H1 (cell line): ENCODE data around the gene CPPED1. TPM values are rescaled to one million over a fixed set of nuclear protein-coding genes. Genes with fewer than 3 reads are reported as not detected.

ENCODE experiments used
- CTCF ChIA-PET: fragments of 300-600 bp; sonication (Branson Sonifier 250); formaldehyde crosslinking; loops from one replicate; lab custom pipeline; 2021; ENCODE audit not compliant: partially characterized antibody; lab: Charles Lee
- POLR2A ChIA-PET: fragments of 300-600 bp; sonication (Branson Sonifier 250); formaldehyde crosslinking; loops from one replicate; lab custom pipeline; 2021; ENCODE audit warnings: inconsistent platforms; ENCODE audit not compliant: partially characterized antibody; lab: Charles Lee
- DNase-seq, 2 experiments: peaks; one replicate each; pipeline versions ENCODE4 v3.0.0 to v3.0.0-alpha.2; 2010 to 2022; ENCODE audit warnings: low spot score in 2 of 2, low read depth in 1 of 2, mixed read lengths in 1 of 2
- FAIRE-seq: peaks from 2 replicates; lab custom pipeline; 2011; peaks lifted over from hg19 to GRCh38; lab: Jason Lieb, UNC
- H2AFZ ChIP-seq: 2 replicates; pipeline ENCODE4 v1.8.1; 2012; ENCODE audit warnings: low read length, inconsistent platforms
- H2AK5ac ChIP-seq: 2 replicates; pipeline ENCODE4 v1.6.1; 2013; ENCODE audit warnings: low read depth, low read length
- H2BK120ac ChIP-seq: replicated peaks from 2 replicates; pipeline ENCODE3; 2013; ENCODE audit warnings: low read depth, low read length, inconsistent platforms
- H2BK12ac ChIP-seq: 2 replicates; pipeline ENCODE4 v1.6.1; 2013; ENCODE audit warnings: low read depth, low read length
- H2BK15ac ChIP-seq: 2 replicates; pipeline ENCODE4 v1.6.1; 2013; ENCODE audit warnings: low read length
- H2BK20ac ChIP-seq: 2 replicates; pipeline ENCODE4 v1.6.1; 2013; ENCODE audit warnings: low read length
- H2BK5ac ChIP-seq: 2 replicates; pipeline ENCODE4 v1.6.1; 2013; ENCODE audit warnings: low read depth, low read length
- H3K14ac ChIP-seq: 2 replicates; pipeline ENCODE4 v1.6.1; 2013; ENCODE audit warnings: inconsistent platforms; ENCODE audit not compliant: insufficient read length
- H3K18ac ChIP-seq: 2 replicates; pipeline ENCODE4 v1.6.1; 2013; ENCODE audit warnings: low read length; ENCODE audit errors: extremely low read depth
- H3K23ac ChIP-seq: 2 replicates; pipeline ENCODE4 v1.6.1; 2013; ENCODE audit warnings: inconsistent platforms; ENCODE audit not compliant: insufficient read length
- H3K23me2 ChIP-seq: 2 replicates; pipeline ENCODE4 v1.6.1; 2013; ENCODE audit warnings: low read depth, low read length
- H3K27ac ChIP-seq: 2 replicates; pipeline ENCODE4 v1.6.1; 2011; ENCODE audit warnings: low read depth, low read length, inconsistent platforms
- H3K27me3 ChIP-seq, 4 experiments: replicated peaks in 1 of 4; 1 replicate in 1 of 4; 2 replicates in 3 of 4; pipeline versions ENCODE4 v1.6.1 to v1.8.1; 2011 to 2013; ENCODE audit warnings: low read length in 3 of 4, mild to moderate bottlenecking in 3 of 4, inconsistent platforms in 2 of 4, mixed read lengths in 2 of 4, moderate library complexity in 1 of 4; ENCODE audit not compliant: control insufficient read depth in 3 of 4, insufficient read depth in 3 of 4; ENCODE audit errors: extremely low read depth in 1 of 4
- H3K36me3 ChIP-seq, 4 experiments: 2 replicates each; pipeline versions ENCODE4 v1.6.1 to v1.8.1; 2011 to 2013; ENCODE audit warnings: mild to moderate bottlenecking in 4 of 4, low read length in 3 of 4, moderate library complexity in 2 of 4, control low read depth in 1 of 4, inconsistent platforms in 1 of 4; ENCODE audit not compliant: insufficient read depth in 4 of 4, control insufficient read depth in 2 of 4
- H3K4ac ChIP-seq: replicated peaks from 2 replicates; pipeline ENCODE3; 2013; ENCODE audit warnings: low read length, low read depth, mixed read lengths, inconsistent platforms; ENCODE audit not compliant: insufficient read length
- H3K4me1 ChIP-seq, 4 experiments: replicated peaks in 1 of 4; 1 replicate in 1 of 4; 2 replicates in 3 of 4; pipeline versions ENCODE4 v1.6.1 to v1.8.1; 2011 to 2013; ENCODE audit warnings: low read length in 3 of 4, inconsistent platforms in 2 of 4, mixed read lengths in 1 of 4; ENCODE audit not compliant: insufficient read depth in 4 of 4, control insufficient read depth in 3 of 4
- H3K4me2 ChIP-seq, 2 experiments: 2 replicates each; pipeline versions ENCODE4 v1.6.1 to v1.8.1; 2011 to 2013; ENCODE audit warnings: low read depth in 2 of 2, low read length in 2 of 2, control low read depth in 1 of 2, inconsistent platforms in 1 of 2, mild to moderate bottlenecking in 1 of 2; ENCODE audit not compliant: insufficient read depth in 1 of 2
- H3K4me3 ChIP-seq, 4 experiments: fragments of 200-600, 300-600 bp in 1 of 4; sonication (generic), shearing (Covaris generic), sonication (Bioruptor Twin) in 1 of 4; 2 replicates each; pipeline versions ENCODE4 v1.5.1 to v1.8.1; 2011 to 2016; ENCODE audit warnings: low read length in 4 of 4, low read depth in 3 of 4, control low read depth in 2 of 4, inconsistent platforms in 2 of 4, mild to moderate bottlenecking in 2 of 4, mixed read lengths in 1 of 4, moderate library complexity in 1 of 4; ENCODE audit not compliant: insufficient read depth in 2 of 4; ENCODE audit errors: extremely low read depth in 1 of 4
- H3K56ac ChIP-seq: replicated peaks from 2 replicates; pipeline ENCODE3; 2013; ENCODE audit warnings: low read depth, mild to moderate bottlenecking, mixed read lengths, low read length, inconsistent platforms; ENCODE audit not compliant: insufficient read length
- H3K79me1 ChIP-seq: 2 replicates; pipeline ENCODE4 v1.6.1; 2013; ENCODE audit warnings: low read depth, low read length, control low read depth
- H3K79me2 ChIP-seq, 2 experiments: 2 replicates each; pipeline versions ENCODE4 v1.6.1 to v1.8.1; 2012 to 2013; ENCODE audit warnings: low read length in 2 of 2, mild to moderate bottlenecking in 2 of 2, inconsistent platforms in 1 of 2; ENCODE audit not compliant: insufficient read depth in 2 of 2, control insufficient read depth in 1 of 2
- H3K9ac ChIP-seq, 4 experiments: replicated peaks in 1 of 4; 1 replicate in 1 of 4; 2 replicates in 3 of 4; pipeline versions ENCODE4 v1.6.1 to v1.8.1; 2011 to 2013; ENCODE audit warnings: low read depth in 3 of 4, low read length in 3 of 4, control low read depth in 2 of 4, mild to moderate bottlenecking in 2 of 4, moderate library complexity in 2 of 4, inconsistent platforms in 1 of 4; ENCODE audit errors: extremely low read depth in 1 of 4
- H3K9me3 ChIP-seq, 2 experiments: 2 replicates each; pipeline versions ENCODE4 v1.6.1 to v1.8.1; 2012 to 2013; ENCODE audit warnings: mild to moderate bottlenecking in 2 of 2, moderate library complexity in 2 of 2, control low read depth in 1 of 2, inconsistent platforms in 1 of 2, low read depth in 1 of 2, low read length in 1 of 2, mixed read lengths in 1 of 2; ENCODE audit not compliant: insufficient read depth in 2 of 2
- H4K20me1 ChIP-seq, 2 experiments: replicated peaks in 1 of 2; 2 replicates each; pipeline versions ENCODE3 to v1.8.1; 2011 to 2013; ENCODE audit warnings: inconsistent platforms in 2 of 2, low read length in 2 of 2, mild to moderate bottlenecking in 1 of 2; ENCODE audit not compliant: insufficient read depth in 2 of 2, control insufficient read depth in 1 of 2
- H4K5ac ChIP-seq: 2 replicates; pipeline ENCODE4 v1.6.1; 2013; ENCODE audit warnings: low read length, low read depth, mixed read lengths, inconsistent platforms; ENCODE audit not compliant: insufficient read length
- H4K8ac ChIP-seq: 2 replicates; pipeline ENCODE4 v1.8.0; 2013; ENCODE audit warnings: mild to moderate bottlenecking, moderate library complexity, low read length, inconsistent platforms; ENCODE audit not compliant: insufficient read depth; ENCODE audit errors: extremely low read depth
- H4K91ac ChIP-seq: replicated peaks from 2 replicates; pipeline ENCODE3; 2013; ENCODE audit warnings: low read length, mixed read lengths, inconsistent platforms; ENCODE audit not compliant: insufficient read length
- CBX5 ChIP-seq: fragments of 300-800, 300-1000 bp; sonication (generic); IDR thresholded peaks from 2 replicates; pipeline ENCODE4 v1.7.1; 2016; ENCODE audit warnings: antibody characterized with exemption, low read length, low read depth
- EP300 ChIP-seq, 2 experiments: IDR thresholded peaks; 1 replicate in 1 of 2; 2 replicates in 1 of 2; pipeline ENCODE4 v1.6.1; 2011 to 2012; ENCODE audit warnings: low read depth in 2 of 2, low read length in 2 of 2, mild to moderate bottlenecking in 2 of 2, borderline replicate concordance in 1 of 2, inconsistent platforms in 1 of 2, moderate library complexity in 1 of 2
- GTF2F1 ChIP-seq: IDR thresholded peaks from 2 replicates; pipeline ENCODE4 v1.6.1; 2012; ENCODE audit warnings: low read depth, low read length, improper control_type of control experiment, borderline replicate concordance
- HDAC6 ChIP-seq: IDR thresholded peaks from one replicate; pipeline ENCODE4 v1.7.1; 2012; ENCODE audit warnings: low read depth, mild to moderate bottlenecking, inconsistent platforms, low read length, moderate library complexity
- JUND ChIP-seq: IDR thresholded peaks from 2 replicates; pipeline ENCODE4 v1.6.1; 2011; ENCODE audit warnings: mild to moderate bottlenecking, improper control_type of control experiment, low read length
- POLR2AphosphoS5 ChIP-seq: IDR thresholded peaks from 2 replicates; pipeline ENCODE4 v1.6.1; 2011; ENCODE audit warnings: low read depth, low read length
- POU5F1 ChIP-seq: IDR thresholded peaks from 2 replicates; pipeline ENCODE4 v1.6.1; 2011; ENCODE audit warnings: low read depth, mild to moderate bottlenecking, low read length, moderate library complexity
- RNF2 ChIP-seq: fragments of 200-900, 300-1000 bp; sonication (generic); IDR thresholded peaks from 2 replicates; pipeline ENCODE4 v1.7.1; 2016; ENCODE audit warnings: borderline replicate concordance, low read depth, mild to moderate bottlenecking, antibody characterized with exemption, low read length; ENCODE audit not compliant: poor library complexity, severe bottlenecking; ENCODE audit errors: missing control alignments
- SIX5 ChIP-seq: IDR thresholded peaks from 2 replicates; pipeline ENCODE4 v1.6.1; 2011; ENCODE audit warnings: mild to moderate bottlenecking, low read depth, low read length
- SUZ12 ChIP-seq: fragments of 200-600 bp; sonication (generic); IDR thresholded peaks from 2 replicates; pipeline ENCODE4 v1.6.1; 2012; ENCODE audit warnings: mild to moderate bottlenecking, inconsistent platforms, low read length, moderate library complexity, mixed read lengths
- TBP ChIP-seq: IDR thresholded peaks from 2 replicates; pipeline ENCODE4 v1.6.1; 2011; ENCODE audit warnings: low read depth, low read length, improper control_type of control experiment
- TCF12 ChIP-seq: IDR thresholded peaks from 2 replicates; pipeline ENCODE4 v1.6.1; 2011; ENCODE audit warnings: low read depth, mild to moderate bottlenecking, low read length
- TEAD4 ChIP-seq: IDR thresholded peaks from 2 replicates; pipeline ENCODE4 v1.6.1; 2012; ENCODE audit warnings: low read depth, low read length, inconsistent platforms, mixed read lengths
- USF2 ChIP-seq: IDR thresholded peaks from 2 replicates; pipeline ENCODE4 v1.6.1; 2011; ENCODE audit warnings: low read length, improper control_type of control experiment
- polyA plus RNA-seq, 7 experiments: library from polyadenylated mRNA; depleted of rRNA in 3 of 7; stranded (reverse) in 5 of 7; unstranded in 2 of 7; fragments of >200 nt in 5 of 7; fragments of 200-250 nt in 2 of 7; gene quantifications; 1 replicate in 5 of 7; 2 replicates in 1 of 7; 4 replicates in 1 of 7; pipeline versions ENCODE4 v1.2.1 to v1.2.3, GENCODE V29; 2011 to 2013; ENCODE audit warnings: missing spikeins in 2 of 7, mixed read lengths in 2 of 7
- total RNA-seq: library from RNA; stranded (reverse); fragmentation: NEBNext Ultra II Directional; extraction: Animal tissue kit (Norgen Biotek cat#: 25700); gene quantifications from 2 replicates; pipeline ENCODE4 v1.2.1, GENCODE V29; 2021

CPPED1 gene
- total and polyA plus RNA-seq, 2 of the 8 experiments (the other 6 are each of a cell fraction or from before 2014, with no cell fraction given): 3.5 to 11.2 TPM

DNA sequence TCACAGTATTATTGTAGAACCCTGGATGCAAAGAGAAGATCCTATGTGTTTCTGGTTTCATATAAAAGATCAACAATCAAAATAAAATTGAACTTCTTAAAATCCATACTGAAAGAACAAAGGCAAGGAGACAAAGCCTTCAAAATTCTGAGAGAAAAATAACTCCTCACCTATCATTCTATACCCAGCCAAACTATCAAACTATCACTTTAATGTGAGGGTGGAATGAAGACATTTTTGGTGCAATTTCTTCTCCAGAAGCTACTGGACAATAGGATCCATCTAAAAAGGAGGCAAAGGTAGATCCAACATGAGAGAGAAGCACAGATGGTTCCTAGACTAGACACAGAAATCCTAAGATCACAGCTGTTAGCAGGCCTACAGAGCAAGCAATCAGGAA, 71.1 kb downstream of the CPPED1 start:
- FAIRE-seq: no peak
- no peaks in the 10 kb centered on the region for H3K23me2 ChIP-seq
- no peak overlapping the region for H2BK120ac ChIP-seq
- POLR2A ChIA-PET: no interaction called here
- H3K9me3 ChIP-seq: peaks cover 7 to 10% of the 10 kb centered on the region in 2 experiments; a peak in 3 of 4 replicates
- no peak overlapping the region for H3K4ac ChIP-seq
- H4K8ac ChIP-seq: no peak overlapping the region
- no peak overlapping the region for H2BK12ac ChIP-seq
- DNase-seq: no peak
- H3K27me3 ChIP-seq: no peaks in the 10 kb centered on the region
- no peak overlapping the region for H3K27ac ChIP-seq
- no peak overlapping the region for H2AFZ ChIP-seq
- no peak overlapping the region for H3K23ac ChIP-seq
- no peak overlapping the region for H4K91ac ChIP-seq
- no peak overlapping the region for H2BK5ac ChIP-seq
- no peak overlapping the region for H3K14ac ChIP-seq
- no peak overlapping the region for H3K56ac ChIP-seq
- peaks cover 0 to 6% (median 0%) of the 10 kb centered on the region in 4 experiments; a peak in 1 of 7 replicates for H3K4me1 ChIP-seq
- H2BK15ac ChIP-seq: no peak overlapping the region
- H2AK5ac ChIP-seq: no peak overlapping the region
- no peak overlapping the region for H3K18ac ChIP-seq
- no peak overlapping the region for H3K4me3 ChIP-seq
- H3K79me1 ChIP-seq: no peaks in the 10 kb centered on the region
- H3K36me3 ChIP-seq: no peaks in the 10 kb centered on the region
- no peak overlapping the region for H2BK20ac ChIP-seq
- no peaks in the 10 kb centered on the region for H3K79me2 ChIP-seq
- H3K4me2 ChIP-seq: no peak overlapping the region
- CTCF ChIA-PET: interaction anchor here (0.9 to 1.3 kb wide), 2 partner anchors 9 to 12 kb away, joined by 3 to 4 read pairs; no protein-coding TSS in a partner anchor
- H3K9ac ChIP-seq: no peak overlapping the region
- no peaks in the 10 kb centered on the region for H4K20me1 ChIP-seq
- H4K5ac ChIP-seq: no peak overlapping the region
- TF ChIP-seq RNF2: no peak
- no peak for TF ChIP-seq TEAD4
- TF ChIP-seq TBP: no peak
- no peak for TF ChIP-seq HDAC6
- TF ChIP-seq EP300 (IDR thresholded peaks at IDR 0.05; ENCODE audit: borderline replicate concordance in 1 of 2, low read depth in 2 of 2, low read length in 2 of 2): no peak
- TF ChIP-seq JUND: no peak
- no peak for TF ChIP-seq SIX5
- TF ChIP-seq USF2: no peak
- no peak for TF ChIP-seq POU5F1
- no peak for TF ChIP-seq CBX5
- no peak for TF ChIP-seq SUZ12
- TF ChIP-seq TCF12: no peak
- no peak for TF ChIP-seq GTF2F1
- TF ChIP-seq POLR2AphosphoS5: no peak
